CD4-positive, alpha-beta T cell treated with Interleukin-6 at 100 ng/mL for 8 hours (primary cell): Measurements from ENCODE around the gene TAF4.
"Not testable (repeated sequence)": the region's sequence is repeated elsewhere in the genome, so short reads cannot be mapped to it uniquely, and the experiment has no call there.

Experiments
- DNase-seq: peaks from one replicate; pipeline ENCODE4 v3.0.0-alpha.2; 2020; ENCODE audit warnings: mixed read lengths, low spot score

Gene TAF4

DNA sequence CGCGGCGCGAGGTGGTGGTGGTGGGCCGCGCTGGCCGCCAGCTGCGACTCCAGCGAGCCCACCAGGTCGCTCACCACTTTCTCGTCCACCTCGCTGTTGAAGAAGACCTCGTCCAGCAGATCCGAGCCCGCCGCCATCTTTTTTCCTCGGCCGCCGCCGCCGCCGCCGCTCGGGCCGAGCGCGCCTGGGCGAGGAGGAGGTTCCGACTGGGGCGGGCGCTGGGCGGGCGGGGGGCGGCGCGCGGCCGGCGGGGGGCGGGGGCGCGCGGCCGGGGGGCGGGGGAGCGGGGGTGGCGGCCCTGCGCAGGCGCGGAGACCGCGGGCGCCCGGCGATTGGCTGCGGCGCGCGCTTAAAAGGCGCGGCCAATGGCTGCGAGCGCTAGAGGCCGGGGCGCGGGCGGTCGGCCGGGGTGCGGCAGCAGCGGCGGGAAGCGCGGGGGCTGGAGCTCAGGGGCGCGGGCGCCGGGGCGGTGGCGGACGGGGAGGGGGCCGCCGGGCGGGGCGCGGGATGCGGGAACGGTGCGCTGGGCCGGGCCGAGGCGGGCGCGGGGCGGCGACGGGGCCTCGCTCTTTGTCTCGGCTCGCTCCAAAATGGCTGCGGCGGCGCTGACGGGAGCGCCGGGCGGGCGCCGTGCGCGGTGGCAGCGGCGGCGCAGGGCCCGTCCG, at the start of gene TAF4:
TSS of gene TAF4 (minus strand) at position 208 of the 665 bp plus-strand sequence. CDS start at position 137, 71 bp downstream.
- peak; percentile 72 for DNase-seq

- no peak for DNase-seq
Observed at GRCh38 chr20:62114894-62115293, 49.2 kb upstream of the TAF4 start.

GRCh38 chr20:62112368-62112767, 46.7 kb upstream of the TAF4 start:
- no peak for DNase-seq

DNA sequence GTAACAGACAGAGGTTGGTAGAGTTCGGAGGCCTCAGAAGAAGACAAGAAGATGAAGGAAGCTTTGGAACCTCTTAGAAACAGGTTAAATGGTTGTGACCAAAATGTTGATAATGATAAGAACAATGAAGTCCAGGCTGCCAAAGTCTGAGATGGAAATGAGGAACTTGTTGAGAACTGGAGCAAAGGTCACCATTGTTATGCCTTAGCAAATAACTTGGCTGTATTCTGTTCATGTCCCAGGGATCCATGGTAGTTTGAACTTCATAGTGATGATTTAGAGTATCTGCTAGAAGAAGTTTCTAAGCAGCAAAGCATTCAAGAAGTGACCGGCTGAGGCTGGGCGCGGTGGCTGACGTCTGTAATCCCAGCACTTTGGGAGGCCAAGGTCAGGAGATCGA, 45.5 kb upstream of the TAF4 start:
- no peak for DNase-seq

- DNase-seq = no peak
Observed at GRCh38 chr20:62105592-62105991, 39.9 kb upstream of the TAF4 start.

GRCh38 chr20:62104791-62105345, 39.2 kb upstream of the TAF4 start:
- no peak for DNase-seq

DNA sequence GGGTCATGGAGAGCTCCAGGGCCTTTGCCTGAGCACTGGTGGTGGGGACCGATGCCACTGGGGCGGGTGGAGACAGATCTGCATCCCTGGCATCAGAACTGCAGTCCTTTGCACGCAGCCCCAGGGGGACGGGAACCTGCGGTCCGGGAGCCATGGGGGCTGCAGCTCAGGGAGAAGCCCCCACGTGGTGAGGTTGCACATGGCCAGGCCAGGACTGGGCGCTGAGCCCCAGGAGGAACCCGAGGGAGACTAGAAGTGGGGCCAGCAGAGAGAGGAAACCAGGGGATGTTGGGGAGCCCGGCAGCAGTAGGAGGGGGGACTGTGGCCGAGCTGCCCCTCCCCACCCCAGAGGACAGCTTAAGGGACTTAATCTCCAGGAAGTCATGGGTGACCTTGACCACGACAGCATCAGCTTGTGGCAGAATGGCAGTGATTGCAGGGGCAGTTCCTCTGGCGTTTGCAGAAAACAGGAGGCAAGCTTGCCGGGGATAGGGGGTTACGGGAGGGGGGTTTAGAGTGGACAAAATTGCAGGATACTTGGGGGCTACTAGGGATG, 38.6 kb upstream of the TAF4 start:
- no peak for DNase-seq

GRCh38 chr20:62103508-62104233, 38.0 kb upstream of the TAF4 start:
- DNase-seq = no peak

DNA sequence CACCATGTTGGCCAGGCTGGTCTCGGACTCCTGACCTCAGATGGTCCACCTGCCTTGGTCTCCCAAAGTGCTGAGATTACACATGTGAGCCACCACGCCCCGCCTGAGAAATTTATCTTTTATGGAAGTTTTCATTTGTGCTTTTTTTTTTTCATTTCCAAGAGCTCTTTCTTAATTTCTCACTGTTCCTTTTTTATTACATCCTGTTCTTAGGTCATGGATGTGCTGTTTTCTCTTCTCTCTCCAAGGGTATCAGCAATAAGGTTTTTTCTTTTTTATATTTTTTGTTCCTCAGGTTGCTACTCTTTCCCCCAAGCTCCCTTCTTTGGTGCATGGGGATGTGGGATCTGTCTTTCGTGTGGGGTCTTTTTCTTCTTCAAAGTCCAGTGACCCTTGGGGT, 35.4 kb upstream of the TAF4 start:
- DNase-seq = no peak

DNA sequence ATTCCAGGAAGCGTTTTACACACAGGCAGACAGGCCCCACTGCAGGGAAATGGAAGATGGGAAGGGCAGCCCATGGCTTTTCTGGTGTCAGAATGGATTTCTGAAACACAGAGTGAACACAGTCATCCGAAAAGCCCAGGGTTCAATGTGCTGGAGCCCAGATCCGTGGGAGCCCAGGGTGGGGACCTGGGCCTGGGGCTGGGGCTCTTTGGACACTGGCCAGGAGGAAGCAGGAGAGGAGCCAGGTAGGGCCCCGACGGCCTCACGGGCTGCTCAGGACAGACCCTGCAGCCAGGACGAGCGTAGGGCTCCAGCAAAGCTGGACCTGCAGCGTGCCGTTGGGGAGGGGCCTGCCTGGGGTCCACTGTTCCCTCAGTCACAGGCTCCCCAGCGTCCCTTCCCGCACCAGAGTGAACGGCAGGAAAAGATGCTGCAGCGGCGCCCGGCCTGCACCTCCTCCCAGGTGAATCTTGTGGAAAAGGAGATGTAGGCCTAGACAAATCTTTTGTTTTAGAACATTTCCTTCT, 32.3 kb upstream of the TAF4 start:
- DNase-seq = no peak

DNA sequence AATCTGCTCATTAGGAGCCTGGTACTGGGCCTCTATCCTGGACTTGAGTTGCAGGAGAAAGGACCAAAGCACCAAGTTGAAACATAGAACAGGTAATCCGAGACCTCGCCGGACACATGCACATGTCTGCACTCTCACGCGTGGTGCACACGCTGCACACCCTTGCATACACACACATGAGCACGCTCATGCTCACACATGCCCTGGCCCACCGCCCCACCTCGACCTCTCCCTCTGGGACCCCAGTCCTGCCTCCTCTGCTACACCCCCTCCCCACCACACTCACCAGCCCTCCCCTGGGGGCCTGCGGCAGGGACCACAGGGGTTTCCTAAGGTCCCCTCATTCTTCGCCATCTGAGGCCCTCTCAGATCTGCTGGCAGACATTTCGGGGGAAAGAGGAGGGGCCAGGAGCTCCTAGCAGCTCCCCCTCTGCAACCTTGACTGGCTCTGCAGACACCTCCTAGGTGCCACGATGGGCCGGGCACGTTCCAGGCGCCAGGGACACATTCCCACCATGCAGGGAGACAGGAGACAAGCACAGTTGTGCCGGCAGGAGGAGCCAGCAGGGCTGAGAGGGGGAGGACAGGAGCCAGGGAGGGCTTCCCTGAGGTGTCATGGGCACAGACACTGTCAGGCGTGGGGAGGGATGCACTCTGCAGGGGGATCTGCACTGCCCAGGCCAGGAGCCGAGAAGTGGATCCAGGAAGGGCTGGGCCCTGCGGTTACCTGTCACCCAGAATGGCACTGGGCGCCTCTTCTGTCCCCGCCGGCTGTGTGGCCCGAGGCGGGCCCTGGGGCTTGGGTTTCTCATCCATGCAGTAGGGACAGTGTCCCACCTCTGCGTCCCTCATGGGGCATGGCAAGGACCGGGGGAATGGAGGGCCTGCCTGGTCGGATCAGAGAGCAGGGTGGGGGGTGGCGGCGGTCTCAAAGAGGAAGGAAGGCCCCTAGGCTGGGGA, 31.0 kb upstream of the TAF4 start:
- no peak for DNase-seq

GRCh38 chr20:62089393-62089792, 23.7 kb upstream of the TAF4 start:
- DNase-seq = no peak

- no peak for DNase-seq
Observed at GRCh38 chr20:62088258-62089127, 22.8 kb upstream of the TAF4 start.

- no peak for DNase-seq
Observed at GRCh38 chr20:62087632-62088031, 22.0 kb upstream of the TAF4 start.

- no peak for DNase-seq
Observed at GRCh38 chr20:62087227-62087626, 21.5 kb upstream of the TAF4 start.

DNA sequence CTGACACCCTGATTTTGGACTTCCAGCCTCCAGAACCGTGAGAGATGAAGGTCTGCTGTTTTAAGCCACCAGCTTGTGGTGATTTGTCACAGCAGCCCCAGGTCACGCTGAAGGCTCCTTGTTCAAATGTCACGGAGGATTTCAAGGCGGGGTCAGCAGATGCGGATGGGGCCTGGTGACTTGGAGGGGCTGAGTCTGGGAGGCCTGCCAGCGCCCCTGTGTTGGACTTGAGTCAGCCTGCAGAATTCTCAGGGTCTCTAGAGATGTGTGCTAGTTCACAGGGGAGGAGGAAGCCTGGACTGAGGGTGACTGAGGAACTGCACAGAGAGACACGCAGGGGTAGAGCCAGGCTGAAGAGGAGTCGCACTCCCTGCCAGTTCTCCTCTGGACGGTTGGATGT, 19.5 kb upstream of the TAF4 start:
- no peak for DNase-seq

DNA sequence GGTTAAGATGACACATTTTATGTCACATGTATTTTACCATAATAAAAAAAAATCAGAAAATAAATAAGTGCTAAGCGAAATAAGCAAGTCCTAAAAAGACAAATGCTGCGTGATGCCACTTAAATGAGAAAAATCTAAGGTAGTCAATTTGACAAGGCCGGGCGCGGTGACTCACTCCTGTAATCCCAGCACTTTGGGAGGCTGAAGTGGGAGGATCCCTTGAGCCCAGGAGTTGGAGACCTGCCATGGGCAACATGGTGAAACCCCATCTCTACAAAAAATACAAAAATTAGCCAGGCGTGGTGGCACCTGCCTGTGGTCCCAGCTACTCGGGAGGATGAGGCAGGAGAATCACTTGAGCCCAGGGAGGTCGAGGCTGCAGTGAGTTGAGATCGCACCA, 18.5 kb upstream of the TAF4 start:
- not testable (repeated sequence) for DNase-seq

DNA sequence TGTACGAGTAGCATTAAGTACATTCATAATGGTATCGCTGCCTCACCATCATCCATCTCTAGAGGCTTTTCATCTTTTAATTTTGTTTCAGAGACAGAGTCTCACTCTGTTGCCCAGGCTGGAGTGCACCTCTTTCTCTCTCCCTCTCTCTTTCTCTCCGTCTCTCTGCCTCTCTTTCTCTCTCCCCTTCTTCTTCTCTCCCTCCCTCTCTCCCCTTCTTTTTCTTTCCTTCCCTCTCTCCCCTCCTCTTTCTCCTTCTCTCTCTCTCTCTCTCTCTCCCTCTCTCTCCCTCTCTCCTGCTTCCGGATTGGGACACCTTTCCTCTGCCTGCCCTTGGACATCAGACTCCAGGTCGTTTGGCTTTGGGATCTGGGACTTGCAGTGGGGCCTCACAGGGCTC, 17.6 kb upstream of the TAF4 start:
- DNase-seq = no peak

DNA sequence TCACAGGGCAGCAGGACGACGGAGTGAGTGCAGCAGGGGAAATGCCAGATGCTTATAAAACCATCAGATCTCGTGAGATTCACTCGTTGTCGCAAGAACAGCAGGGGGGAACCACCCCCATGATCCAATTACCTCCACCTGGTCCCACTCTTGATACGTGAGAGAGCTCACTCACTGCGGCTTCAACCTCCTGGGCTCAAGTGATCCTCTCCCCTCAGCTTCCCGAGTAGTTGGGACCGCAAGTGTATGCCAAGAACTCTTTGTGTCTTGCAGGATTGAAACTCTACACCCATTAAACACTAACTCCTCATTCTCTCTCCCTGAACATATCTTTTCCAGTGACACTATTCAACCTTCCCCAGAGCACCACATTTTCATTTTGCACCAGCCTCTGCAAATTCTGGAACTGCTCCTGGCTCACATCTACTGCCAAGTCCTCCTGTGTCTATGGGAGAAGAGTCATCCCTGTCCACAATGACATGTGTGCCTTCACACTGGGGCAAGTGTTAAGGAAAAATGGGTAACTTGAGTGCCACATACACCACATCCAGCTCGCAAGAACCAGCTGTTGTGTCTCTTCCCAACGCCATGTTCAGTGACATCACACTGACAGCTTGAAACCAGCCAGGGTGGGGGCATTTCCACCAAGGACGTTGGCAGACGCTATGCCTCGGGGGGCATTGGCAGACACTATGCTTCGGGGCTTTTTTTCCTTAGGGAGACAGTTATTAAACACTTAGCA, 14.7 kb upstream of the TAF4 start:
- no peak for DNase-seq

GRCh38 chr20:62079166-62079565, 13.5 kb upstream of the TAF4 start:
- no peak for DNase-seq
